MM.1S (cell line): Measurements from ENCODE around the gene KCNIP4.

ENCODE experiments used
- DNase-seq: peaks from one replicate; pipeline ENCODE4 v3.0.0-alpha.2; 2015
- H2AFZ ChIP-seq: fragments of 300-600 bp; sonication (generic); 2 replicates; pipeline ENCODE4 v1.6.0; 2016; ENCODE audit warnings: antibody characterized with exemption, low read length
- H3F3A ChIP-seq: fragments of 300-600 bp; sonication (generic); 2 replicates; pipeline ENCODE4 v1.6.1; 2016; ENCODE audit warnings: mild to moderate bottlenecking, antibody characterized with exemption, low read length, moderate library complexity, mixed read lengths; ENCODE audit not compliant: insufficient read depth
- H3K27ac ChIP-seq: fragments of 300-600 bp; sonication (generic); 2 replicates; pipeline ENCODE4 v1.5.1; 2016; ENCODE audit warnings: mild to moderate bottlenecking, low read length
- H3K27me3 ChIP-seq: fragments of 300-600 bp; sonication (generic); replicated peaks from 2 replicates; pipeline ENCODE4 v1.6.0; 2016; ENCODE audit warnings: low read length; ENCODE audit not compliant: insufficient read depth
- H3K36me3 ChIP-seq: fragments of 300-600 bp; sonication (generic); replicated peaks from 2 replicates; pipeline ENCODE4 v1.6.1; 2016; ENCODE audit warnings: mild to moderate bottlenecking, low read length, mixed read lengths; ENCODE audit not compliant: insufficient read depth
- H3K4me1 ChIP-seq: fragments of 300-600 bp; sonication (generic); 2 replicates; pipeline ENCODE4 v1.6.1; 2016; ENCODE audit warnings: low read length, mixed read lengths
- H3K4me2 ChIP-seq: fragments of 300-600 bp; sonication (generic); 2 replicates; pipeline ENCODE4 v1.6.0; 2016; ENCODE audit warnings: low read depth, low read length
- H3K4me3 ChIP-seq: fragments of 300-600 bp; sonication (generic); 2 replicates; pipeline ENCODE4 v1.5.1; 2016; ENCODE audit warnings: low read length, mixed read lengths
- H3K79me2 ChIP-seq: fragments of 300-600 bp; sonication (generic); 2 replicates; pipeline ENCODE4 v1.6.1; 2016; ENCODE audit warnings: mixed run types, low read length, mixed read lengths
- H3K9ac ChIP-seq: fragments of 300-600 bp; sonication (generic); 2 replicates; pipeline ENCODE4 v1.6.1; 2016; ENCODE audit warnings: low read length, mixed read lengths
- H3K9me2 ChIP-seq: fragments of 300-600 bp; sonication (generic); replicated peaks from 2 replicates; pipeline ENCODE4 v1.6.1; 2016; ENCODE audit warnings: mild to moderate bottlenecking, low read length, mixed read lengths; ENCODE audit not compliant: insufficient read depth
- H3K9me3 ChIP-seq: fragments of 300-600 bp; sonication (generic); replicated peaks from 2 replicates; pipeline ENCODE4 v1.6.1; 2016; ENCODE audit warnings: mild to moderate bottlenecking, low read length, mixed read lengths; ENCODE audit not compliant: insufficient read depth
- H4K20me1 ChIP-seq: fragments of 300-600 bp; sonication (generic); 2 replicates; pipeline ENCODE4 v1.6.1; 2016; ENCODE audit warnings: mild to moderate bottlenecking, low read length, moderate library complexity, mixed read lengths; ENCODE audit not compliant: insufficient read depth
- CTCF ChIP-seq: fragments of 300-600 bp; sonication (generic); IDR thresholded peaks from 2 replicates; pipeline ENCODE4 v1.5.1; 2016; ENCODE audit warnings: antibody characterized with exemption, low read length, mixed read lengths
- EZH2 ChIP-seq: fragments of 300-600 bp; sonication (generic); optimal IDR thresholded peaks from 2 replicates; pipeline ENCODE3; 2017; ENCODE audit warnings: low read depth, mild to moderate bottlenecking, antibody characterized with exemption, low read length, mixed read lengths
- EZH2phosphoT487 ChIP-seq: fragments of 300-600 bp; sonication (generic); IDR thresholded peaks from 2 replicates; pipeline ENCODE4 v1.6.1; 2018; ENCODE audit warnings: antibody characterized with exemption, low read length

KCNIP4 gene

GRCh38 chr4:21645776-21646175 lies 302.8 kb downstream of the KCNIP4 start:
- Histone ChIP-seq H3K4me3 (no peak overlapping the region), H3K9me2 (no peaks in the 10 kb centered on the region), H3K27ac (no peak overlapping the region), H3K9me3 (no peaks in the 10 kb centered on the region), H3K36me3 (no peaks in the 10 kb centered on the region), H3K27me3 (no peaks in the 10 kb centered on the region), H3K79me2 (no peaks in the 10 kb centered on the region), H3K9ac (no peak overlapping the region), H3K4me1 (no peaks in the 10 kb centered on the region), H3K4me2 (no peak overlapping the region), H4K20me1 (no peaks in the 10 kb centered on the region), H2AFZ (no peak overlapping the region), H3F3A (no peaks in the 10 kb centered on the region)
- TF ChIP-seq EZH2phosphoT487 (no peak), CTCF (no peak), EZH2 (no peak)
- DNase-seq: no peak

GRCh38 chr4:21641696-21642095 lies 306.9 kb downstream of the KCNIP4 start:
- no peak overlapping the region for H3K4me2 ChIP-seq
- no peak overlapping the region for H3K4me3 ChIP-seq
- no peaks in the 10 kb centered on the region for H3F3A ChIP-seq
- no peaks in the 10 kb centered on the region for H4K20me1 ChIP-seq
- H3K9ac ChIP-seq: no peak overlapping the region
- no peak overlapping the region for H2AFZ ChIP-seq
- no peak overlapping the region for H3K27ac ChIP-seq
- no peaks in the 10 kb centered on the region for H3K4me1 ChIP-seq
- no peak for TF ChIP-seq CTCF
- no peak for TF ChIP-seq EZH2phosphoT487
- no peak for TF ChIP-seq EZH2
- DNase-seq: no peak
- no peaks in the 10 kb centered on the region for H3K9me2 ChIP-seq
- H3K9me3 ChIP-seq: no peaks in the 10 kb centered on the region
- no peaks in the 10 kb centered on the region for H3K36me3 ChIP-seq
- H3K79me2 ChIP-seq: no peaks in the 10 kb centered on the region
- no peaks in the 10 kb centered on the region for H3K27me3 ChIP-seq

GRCh38 chr4:21638171-21638725 lies 310.3 kb downstream of the KCNIP4 start:
- H4K20me1 ChIP-seq: no peaks in the 10 kb centered on the region
- no peaks in the 10 kb centered on the region for H3F3A ChIP-seq
- no peak for TF ChIP-seq CTCF
- no peak for TF ChIP-seq EZH2
- TF ChIP-seq EZH2phosphoT487: no peak
- no peaks in the 10 kb centered on the region for H3K27me3 ChIP-seq
- no peaks in the 10 kb centered on the region for H3K4me1 ChIP-seq
- H3K4me2 ChIP-seq: no peak overlapping the region
- no peak overlapping the region for H3K27ac ChIP-seq
- H3K79me2 ChIP-seq: no peaks in the 10 kb centered on the region
- H3K4me3 ChIP-seq: no peak overlapping the region
- H2AFZ ChIP-seq: no peak overlapping the region
- H3K9me3 ChIP-seq: no peaks in the 10 kb centered on the region
- no peaks in the 10 kb centered on the region for H3K9me2 ChIP-seq
- DNase-seq: no peak
- no peak overlapping the region for H3K9ac ChIP-seq
- H3K36me3 ChIP-seq: no peaks in the 10 kb centered on the region
